NCI-H226 (cell line): ENCODE results near the gene TMEM209.

Source experiments
- DNase-seq: peaks from one replicate; pipeline ENCODE4 v3.0.0-alpha.2; 2015

TMEM209 gene

GRCh38 chr7:130118294-130118693, 86.9 kb downstream of the TMEM209 start:
- no peak for DNase-seq

GRCh38 chr7:130114776-130115175, 90.4 kb downstream of the TMEM209 start:
- no peak for DNase-seq
